ENCODE data around the gene CST7.
"Not testable (repeated sequence)": the region's sequence is repeated elsewhere in the genome, so short reads cannot be mapped to it uniquely, and the experiment has no call there.

CST7 gene

GRCh38 chr20:24943196-24943595 is 5.9 kb upstream of the CST7 start:
- TF ChIP-seq, protein P1, sequence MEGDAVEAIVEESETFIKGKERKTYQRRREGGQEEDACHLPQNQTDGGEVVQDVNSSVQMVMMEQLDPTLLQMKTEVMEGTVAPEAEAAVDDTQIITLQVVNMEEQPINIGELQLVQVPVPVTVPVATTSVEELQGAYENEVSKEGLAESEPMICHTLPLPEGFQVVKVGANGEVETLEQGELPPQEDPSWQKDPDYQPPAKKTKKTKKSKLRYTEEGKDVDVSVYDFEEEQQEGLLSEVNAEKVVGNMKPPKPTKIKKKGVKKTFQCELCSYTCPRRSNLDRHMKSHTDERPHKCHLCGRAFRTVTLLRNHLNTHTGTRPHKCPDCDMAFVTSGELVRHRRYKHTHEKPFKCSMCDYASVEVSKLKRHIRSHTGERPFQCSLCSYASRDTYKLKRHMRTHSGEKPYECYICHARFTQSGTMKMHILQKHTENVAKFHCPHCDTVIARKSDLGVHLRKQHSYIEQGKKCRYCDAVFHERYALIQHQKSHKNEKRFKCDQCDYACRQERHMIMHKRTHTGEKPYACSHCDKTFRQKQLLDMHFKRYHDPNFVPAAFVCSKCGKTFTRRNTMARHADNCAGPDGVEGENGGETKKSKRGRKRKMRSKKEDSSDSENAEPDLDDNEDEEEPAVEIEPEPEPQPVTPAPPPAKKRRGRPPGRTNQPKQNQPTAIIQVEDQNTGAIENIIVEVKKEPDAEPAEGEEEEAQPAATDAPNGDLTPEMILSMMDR (IDR thresholded peaks at IDR 0.05; ENCODE audit: extremely low read depth, insufficient read depth, missing control alignments) = no peak
- in situ Hi-C loops (cut with MboI; ENCODE audit: low pct_unique_long_range_greater_than_20kb, low sequenced_read_pairs, unreplicated experiment) = no loop called here

GRCh38 chr20:24943731-24944130 is 5.3 kb upstream of the CST7 start:
- in situ Hi-C loops (cut with MboI; ENCODE audit: low pct_unique_long_range_greater_than_20kb, low sequenced_read_pairs, unreplicated experiment) = no loop called here
- DNase-seq (ENCODE audit: low spot score) = no peak
- TF ChIP-seq, protein P1 (IDR thresholded peaks at IDR 0.05; ENCODE audit: extremely low read depth, insufficient read depth, missing control alignments) = no peak

More at GRCh38 chr20:24943196-24943595, 5.9 kb upstream of the CST7 start:
- no peak for DNase-seq (ENCODE audit: low spot score)

DNA sequence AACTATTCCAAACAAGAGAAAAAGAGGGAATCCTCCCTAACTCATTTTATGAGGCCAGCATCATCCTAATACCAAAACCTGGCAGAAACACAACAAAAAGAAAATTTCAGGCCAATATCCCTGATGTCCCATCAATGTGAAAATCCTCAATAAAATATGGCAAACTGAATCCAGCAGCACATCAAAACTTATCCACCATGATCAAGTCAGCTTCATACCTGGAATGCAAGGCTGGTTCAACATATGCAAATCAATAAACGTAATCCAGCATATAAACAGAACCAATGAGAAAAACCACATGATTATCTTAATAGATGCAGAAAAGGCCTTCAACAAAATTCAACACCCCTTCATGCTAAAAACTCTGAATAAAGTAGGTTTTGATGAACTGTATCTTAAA is 2.7 kb upstream of the CST7 start:
- DNase-seq (ENCODE audit: low spot score); in situ Hi-C loops (cut with MboI; ENCODE audit: low pct_unique_long_range_greater_than_20kb, low sequenced_read_pairs, unreplicated experiment): not testable (repeated sequence)

GRCh38 chr20:24948396-24948938 is 602 bp upstream of the CST7 start:
- DNase-seq (ENCODE audit: low spot score); in situ Hi-C loops (cut with MboI; ENCODE audit: low pct_unique_long_range_greater_than_20kb, low sequenced_read_pairs, unreplicated experiment): not testable (repeated sequence)

DNA sequence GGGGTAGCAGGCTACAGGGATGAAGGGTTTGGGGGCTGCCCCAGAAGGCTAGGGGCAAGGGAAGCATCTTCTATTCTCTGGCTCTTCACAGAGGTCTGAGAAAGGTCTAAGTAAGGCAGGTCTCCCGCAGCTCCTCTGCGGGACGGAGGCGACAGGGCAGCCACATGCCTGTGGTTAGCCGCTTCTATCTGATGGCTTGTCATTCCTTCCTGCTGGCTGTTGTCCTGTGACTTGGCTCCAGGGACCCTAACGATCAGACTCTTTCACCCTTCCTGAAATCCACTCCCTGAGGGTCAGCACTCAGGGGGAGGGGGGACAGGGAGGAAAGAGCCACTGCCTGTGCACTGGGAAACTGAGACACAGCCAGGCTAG is 673 bp downstream of the CST7 start:
- DNase-seq (ENCODE audit: low spot score) = no peak
- TF ChIP-seq, protein P1 (IDR thresholded peaks at IDR 0.05; ENCODE audit: extremely low read depth, insufficient read depth, missing control alignments) = no peak
- in situ Hi-C loops (cut with MboI; ENCODE audit: low pct_unique_long_range_greater_than_20kb, low sequenced_read_pairs, unreplicated experiment) = no loop called here

GRCh38 chr20:24950128-24950835 is 1.2 kb downstream of the CST7 start:
- in situ Hi-C loops (cut with MboI; ENCODE audit: low pct_unique_long_range_greater_than_20kb, low sequenced_read_pairs, unreplicated experiment) = no loop called here
- TF ChIP-seq, protein P1 (IDR thresholded peaks at IDR 0.05; ENCODE audit: extremely low read depth, insufficient read depth, missing control alignments) = no peak
- no peak for DNase-seq (ENCODE audit: low spot score)

GRCh38 chr20:24950836-24951525 is 1.9 kb downstream of the CST7 start:
- DNase-seq (ENCODE audit: low spot score) = no peak
- TF ChIP-seq, protein P1 (IDR thresholded peaks at IDR 0.05; ENCODE audit: extremely low read depth, insufficient read depth, missing control alignments) = no peak
- in situ Hi-C loops (cut with MboI; ENCODE audit: low pct_unique_long_range_greater_than_20kb, low sequenced_read_pairs, unreplicated experiment) = no loop called here

Data from GM13977 (cell line).